EH (cell line): Measurements from ENCODE around the gene PET100.
"Not testable (repeated sequence)": the region's sequence is repeated elsewhere in the genome, so short reads cannot be mapped to it uniquely, and the experiment has no call there.

Source experiments
- DNase-seq: peaks from one replicate; pipeline ENCODE4 v3.0.0-alpha.2; 2015; ENCODE audit warnings: low read depth

PET100 gene

GRCh38 chr19:7633698-7634097, 4.1 kb downstream of the PET100 start, which contains the start of gene PCP2:
PCP2 (minus strand) TSS chr19:7633719; CDS start chr19:7633457, 262 bp downstream.
- DNase-seq: no peak

GRCh38 chr19:7635670-7636069, 6.1 kb downstream of the PET100 start:
- no peak for DNase-seq

DNA sequence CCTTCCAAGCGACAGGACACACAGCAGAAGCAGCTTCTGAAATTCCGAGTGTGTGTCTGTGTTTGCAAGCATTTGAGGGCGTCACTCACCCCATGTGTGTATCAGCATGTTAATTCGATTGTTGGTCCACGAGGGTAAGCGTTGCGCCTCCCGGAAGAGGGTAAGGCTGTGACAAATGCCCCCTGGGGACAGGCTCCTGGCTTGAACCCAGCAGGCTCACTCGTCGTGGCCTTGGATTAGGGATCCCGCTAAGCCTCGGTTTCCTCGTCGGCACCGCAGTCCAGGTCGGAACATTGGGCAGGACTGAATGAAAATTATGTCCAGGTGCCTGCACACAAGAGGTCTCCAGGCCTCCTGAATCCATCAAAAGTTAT, 6.7 kb downstream of the PET100 start:
- no peak for DNase-seq

- peak; percentile 32 for DNase-seq
These were observed 7.2 kb downstream of the PET100 start, which contains the start of gene STXBP2 for GRCh38 chr19:7636691-7637373. STXBP2 (plus strand) TSS chr19:7637110; CDS start chr19:7637150, 40 bp downstream.

DNA sequence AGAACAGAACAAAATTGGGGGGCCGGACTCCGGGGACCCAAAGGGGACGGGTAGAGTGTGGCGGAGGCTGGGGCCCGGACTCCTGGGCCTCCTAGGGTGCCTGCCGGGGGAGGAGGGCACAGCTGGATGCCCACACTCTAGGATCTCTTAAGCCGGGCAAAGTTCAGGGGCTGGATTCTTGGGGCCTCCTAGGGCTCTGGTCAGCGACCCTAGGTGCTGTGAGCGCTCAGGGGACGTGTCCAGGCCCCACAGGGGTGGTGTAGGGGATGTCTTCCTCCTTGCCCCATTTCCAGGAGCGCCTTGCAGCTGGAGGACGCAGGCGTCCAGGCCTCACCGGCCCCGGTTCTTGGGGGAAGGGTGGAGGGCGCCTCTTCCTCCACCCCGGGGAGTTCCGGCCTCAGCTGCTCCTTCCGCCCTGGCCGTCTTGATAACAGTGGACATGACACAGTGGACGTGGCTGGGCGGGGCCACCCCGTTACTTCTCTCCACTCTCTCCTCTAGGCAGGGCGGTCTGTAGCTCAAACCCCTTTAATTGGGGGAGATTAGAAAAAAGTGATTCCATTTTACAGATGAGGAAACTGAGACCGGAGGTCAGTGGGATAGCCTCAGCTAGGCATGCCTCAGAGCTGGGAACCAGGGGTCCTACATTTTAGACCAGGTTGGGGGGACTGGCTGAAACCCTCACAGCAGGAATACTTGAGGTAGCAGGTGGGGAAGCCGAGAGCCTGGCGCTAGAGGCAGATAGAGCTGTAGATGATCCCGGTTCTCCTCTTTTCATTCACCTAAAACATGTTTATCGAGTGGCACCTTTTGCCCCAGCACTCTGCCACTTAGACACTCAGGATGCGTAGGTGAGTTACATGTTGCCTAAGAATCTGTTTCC, 8.0 kb downstream of the PET100 start:
- no peak for DNase-seq

- DNase-seq: no peak
These were observed 9.3 kb downstream of the PET100 start for GRCh38 chr19:7638802-7639465.

- no peak for DNase-seq
These were observed 10.3 kb downstream of the PET100 start for GRCh38 chr19:7639863-7640348.

- DNase-seq: no peak
These were observed 11.2 kb downstream of the PET100 start for GRCh38 chr19:7640803-7641202.

- no peak for DNase-seq
These were observed 12.0 kb downstream of the PET100 start for GRCh38 chr19:7641290-7642276.

GRCh38 chr19:7642295-7643030, 12.9 kb downstream of the PET100 start:
- no peak for DNase-seq

DNA sequence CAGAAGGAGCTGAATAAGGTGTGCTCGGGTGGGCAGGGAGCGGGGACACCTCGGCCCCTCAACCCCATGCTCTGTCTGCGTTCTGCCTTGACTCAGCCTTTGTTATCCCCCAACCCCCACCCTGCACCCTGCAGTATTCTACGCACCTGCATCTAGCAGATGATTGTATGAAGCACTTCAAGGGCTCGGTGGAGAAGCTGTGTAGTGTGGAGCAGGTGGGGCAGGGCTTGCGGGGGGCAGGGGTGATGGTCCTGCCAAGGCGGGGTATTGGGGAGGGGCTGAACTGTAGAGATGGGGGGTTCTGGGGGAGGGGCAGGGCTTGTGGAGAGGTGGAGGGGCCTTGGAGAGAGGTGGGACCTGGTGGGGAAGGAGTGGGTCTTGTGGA, 13.4 kb downstream of the PET100 start:
- DNase-seq: no peak

DNA sequence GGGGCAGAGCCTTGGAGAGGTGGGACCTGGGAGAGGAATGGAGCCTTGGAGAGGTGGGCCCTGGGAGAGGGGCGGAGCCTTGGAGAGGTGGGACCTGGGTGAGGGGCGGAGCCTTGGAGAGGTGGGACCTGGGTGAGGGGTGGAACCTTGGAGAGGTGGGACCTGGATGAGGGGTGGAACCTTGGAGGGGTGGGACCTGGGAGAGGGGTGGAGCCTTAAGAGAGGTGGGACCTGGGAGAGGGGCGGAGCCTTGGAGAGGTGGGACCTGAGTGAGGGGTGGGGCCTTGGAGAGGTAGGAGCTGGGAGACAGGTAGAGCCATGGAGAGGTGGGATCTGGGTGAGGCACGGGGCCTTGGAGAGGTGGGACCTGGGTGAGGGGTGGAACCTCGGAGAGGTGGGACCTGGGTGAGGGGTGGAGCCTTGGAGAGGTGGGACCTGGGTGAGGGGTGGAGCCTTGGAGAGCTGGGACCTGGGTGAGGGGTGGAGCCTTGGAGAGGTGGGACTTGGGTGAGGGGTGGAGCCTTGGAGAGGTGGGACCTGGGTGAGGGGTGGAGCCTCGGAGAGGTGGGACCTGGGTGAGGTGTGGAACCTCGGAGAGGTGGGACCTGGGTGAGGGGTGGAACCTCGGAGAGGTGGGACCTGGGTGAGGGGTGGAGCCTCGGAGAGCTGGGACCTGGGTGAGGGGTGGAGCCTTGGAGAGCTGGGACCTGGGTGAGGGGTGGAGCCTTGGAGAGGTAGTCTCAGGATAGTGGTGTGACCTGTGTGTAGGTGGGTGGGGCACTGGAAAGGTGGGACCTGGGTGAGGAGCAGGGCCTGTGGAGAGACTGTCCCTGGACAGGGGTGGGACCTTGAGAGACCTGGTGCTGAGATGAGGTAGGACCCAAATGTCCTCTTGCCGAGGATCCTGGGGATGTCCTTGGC, 14.3 kb downstream of the PET100 start:
- DNase-seq: not testable (repeated sequence)

- no peak for DNase-seq
These were observed 14.9 kb downstream of the PET100 start for GRCh38 chr19:7644550-7644877.

DNA sequence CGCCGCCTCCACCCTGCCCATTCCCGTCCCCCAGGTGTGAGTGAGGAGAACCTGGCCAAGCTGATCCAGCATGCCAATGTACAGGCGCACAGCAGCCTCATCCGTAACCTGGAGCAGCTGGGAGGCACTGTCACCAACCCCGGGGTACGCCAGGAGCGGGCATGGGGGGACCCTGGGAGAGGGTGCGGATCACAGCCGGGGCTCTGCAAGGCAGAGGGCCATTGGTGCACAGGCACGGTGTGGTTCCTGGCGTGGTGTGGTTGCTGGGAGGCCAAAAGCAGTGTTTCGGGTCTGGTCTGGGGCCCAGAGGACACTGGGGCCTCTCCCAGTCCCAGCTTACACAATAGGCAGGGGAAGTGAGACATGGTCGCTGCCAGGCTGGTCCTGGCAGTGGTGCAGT, 15.6 kb downstream of the PET100 start:
- DNase-seq: no peak

GRCh38 chr19:7645656-7646425, 16.2 kb downstream of the PET100 start:
- no peak for DNase-seq

DNA sequence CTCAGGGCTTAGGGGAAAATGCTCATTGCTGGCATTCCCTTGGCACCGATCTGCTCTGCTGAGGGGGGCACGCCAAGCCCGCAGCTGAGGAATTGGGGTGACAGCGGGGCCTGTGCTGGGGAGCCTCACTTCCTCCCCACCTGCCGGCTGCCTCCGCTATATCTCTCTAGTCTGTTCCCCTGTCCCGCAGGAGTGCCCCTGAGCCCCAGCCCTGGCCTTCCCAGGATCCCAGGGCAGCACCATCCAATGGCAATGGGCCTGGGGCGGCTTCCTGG, 16.8 kb downstream of the PET100 start:
- DNase-seq: no peak

DNA sequence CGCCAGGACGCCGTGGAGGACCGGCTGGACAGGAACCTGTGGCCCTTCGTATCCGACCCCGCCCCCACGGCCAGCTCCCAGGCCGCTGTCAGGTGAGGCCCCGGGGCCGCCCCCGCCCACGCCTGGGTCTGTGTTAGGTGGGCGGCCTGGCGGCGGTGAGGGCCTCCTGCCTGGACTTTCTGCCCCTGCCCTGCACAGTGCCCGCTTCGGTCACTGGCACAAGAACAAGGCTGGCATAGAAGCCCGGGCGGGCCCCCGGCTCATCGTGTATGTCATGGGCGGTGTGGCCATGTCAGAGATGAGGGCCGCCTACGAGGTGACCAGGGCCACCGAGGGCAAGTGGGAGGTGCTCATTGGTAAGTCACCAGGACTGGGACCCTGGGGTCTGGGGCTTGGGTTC, 17.6 kb downstream of the PET100 start:
- no peak for DNase-seq

GRCh38 chr19:7648265-7649014, 18.8 kb downstream of the PET100 start:
- no peak for DNase-seq
